Aorta (tissue), 5 donors: ENCODE results near the gene NSMCE1. TPM values are rescaled to one million over a fixed set of nuclear protein-coding genes. Genes with fewer than 3 reads are reported as not detected.

Source experiments
- ATAC-seq: fragments of 200-7000 bp; cut with Tn5 transposase; one replicate; pipeline ENCODE4 v1.9.1; 2022; ENCODE audit warnings: moderate library complexity; ENCODE audit not compliant: low FRiP score
- DNase-seq, 2 donors: peaks; one replicate each; pipeline ENCODE4 v3.0.0-alpha.2; 2020
- H3K27ac ChIP-seq, 2 donors: one replicate each; pipeline ENCODE4 v1.5.1; 2013; ENCODE audit warnings: low read length in 2 of 2, mild to moderate bottlenecking in 2 of 2, moderate library complexity in 2 of 2, control low read depth in 1 of 2, inconsistent platforms in 1 of 2, low read depth in 1 of 2
- H3K27me3 ChIP-seq, 2 donors: one replicate each; pipeline ENCODE4 v1.6.1; 2013; ENCODE audit warnings: control low read depth in 1 of 2, low read length in 1 of 2, mild to moderate bottlenecking in 1 of 2, moderate library complexity in 1 of 2; ENCODE audit not compliant: insufficient read depth in 2 of 2, control insufficient read depth in 1 of 2
- H3K36me3 ChIP-seq, 2 donors: one replicate each; pipeline ENCODE4 v1.6.1; 2013; ENCODE audit warnings: control low read depth in 1 of 2, low read length in 1 of 2, mild to moderate bottlenecking in 1 of 2; ENCODE audit not compliant: insufficient read depth in 2 of 2, control insufficient read depth in 1 of 2
- H3K4me1 ChIP-seq, 2 donors: one replicate each; pipeline ENCODE4 v1.6.1; 2013; ENCODE audit warnings: low read length in 2 of 2, control low read depth in 1 of 2, mild to moderate bottlenecking in 1 of 2, moderate library complexity in 1 of 2; ENCODE audit not compliant: insufficient read depth in 2 of 2, control insufficient read depth in 1 of 2
- H3K4me3 ChIP-seq, 2 donors: one replicate each; pipeline ENCODE4 v1.5.1; 2013; ENCODE audit warnings: low read length in 2 of 2, control low read depth in 1 of 2, mild to moderate bottlenecking in 1 of 2
- H3K9me3 ChIP-seq: one replicate; pipeline ENCODE4 v1.6.1; 2013; ENCODE audit warnings: mild to moderate bottlenecking, low read length; ENCODE audit not compliant: control insufficient read depth
- WGBS, 2 donors: extraction: QIAGEN DNeasy Blood & Tissue Kit; methylation state at CpG; one replicate each; pipeline ENCODE4 v1.1.7; 2013; 5-methylcytosine and 5-hydroxymethylcytosine counted together
- intact Hi-C, 2 donors: fragments of 100-400 bp; cut with DNase I; formaldehyde crosslinking; loops; one replicate each; pipeline versions ENCODE4 v1.14.2 to v1.15.0; 2022
- polyA plus RNA-seq, 2 donors: library from polyadenylated mRNA; stranded (reverse); fragments of 200-250 nt; gene quantifications; one replicate each; pipeline ENCODE4 v1.2.3, GENCODE V29; 2013
- total RNA-seq, 2 donors: library from RNA; stranded (reverse); fragmentation: NEBNext Ultra II Directional; extraction: Animal tissue kit (Norgen Biotek cat#: 25700); gene quantifications; one replicate each; pipeline ENCODE4 v1.2.1, GENCODE V29; 2021
- donor health status: healthy with polysubstance abuse.
- donor health status: Bipolar disorder and iron deficiency.
- donor health status: DM: no; HTN: no; CAD: no.
- donor health status: DM: no; HTN: no; CAD: no.
- donor health status: DM: yes; HTN: yes; CAD: no.

The NSMCE1 gene
- total and polyA plus RNA-seq, 4 donors, result 34.6 to 74.2 (median 55.1) TPM

DNA sequence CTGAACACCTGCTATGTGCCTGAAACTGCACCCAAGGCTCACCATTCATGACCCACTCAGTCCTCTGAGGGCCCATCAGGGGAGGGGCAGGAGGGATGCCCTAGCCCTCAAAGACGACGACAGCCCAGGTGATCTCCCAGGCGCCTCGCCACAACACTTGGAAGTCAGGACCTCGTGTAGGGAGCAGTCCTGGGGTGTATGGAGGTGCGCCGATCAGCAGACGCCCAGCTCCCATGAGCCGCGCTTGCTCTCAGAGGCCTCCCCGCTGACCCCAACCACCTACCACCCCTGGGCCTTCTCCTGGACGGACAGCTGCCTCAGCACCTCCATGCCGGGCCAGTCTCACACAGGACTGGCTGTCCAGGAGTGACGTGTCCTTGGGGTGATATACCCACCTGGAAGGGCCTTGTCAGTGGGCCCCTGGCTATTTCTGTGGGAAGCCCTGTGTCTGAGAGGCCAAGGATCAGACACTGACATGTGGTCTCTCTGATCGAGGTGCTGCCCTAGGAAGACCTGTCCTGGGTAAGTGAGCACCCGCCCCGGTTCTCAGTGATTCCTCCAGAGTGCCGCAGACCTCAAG is 38.6 kb downstream of the NSMCE1 start:
- no peak for ATAC-seq
- Histone ChIP-seq H3K27me3 (no peaks in the 10 kb centered on the region), H3K4me3 (no peak overlapping the region), H3K36me3 (no peaks in the 10 kb centered on the region), H3K9me3 (no peaks in the 10 kb centered on the region), H3K4me1 (no peaks in the 10 kb centered on the region), H3K27ac (no peak overlapping the region)
- WGBS, 2 donors, result 95 to 96% methylated on average over 18 of the region's 18 CpGs
- intact Hi-C loops, result loop anchor here in 1 of 2 donors (10.0 kb wide), 1 partner anchor 105 kb away; no protein-coding TSS in a partner anchor
- peak; percentile 41 to 65 for DNase-seq

DNA sequence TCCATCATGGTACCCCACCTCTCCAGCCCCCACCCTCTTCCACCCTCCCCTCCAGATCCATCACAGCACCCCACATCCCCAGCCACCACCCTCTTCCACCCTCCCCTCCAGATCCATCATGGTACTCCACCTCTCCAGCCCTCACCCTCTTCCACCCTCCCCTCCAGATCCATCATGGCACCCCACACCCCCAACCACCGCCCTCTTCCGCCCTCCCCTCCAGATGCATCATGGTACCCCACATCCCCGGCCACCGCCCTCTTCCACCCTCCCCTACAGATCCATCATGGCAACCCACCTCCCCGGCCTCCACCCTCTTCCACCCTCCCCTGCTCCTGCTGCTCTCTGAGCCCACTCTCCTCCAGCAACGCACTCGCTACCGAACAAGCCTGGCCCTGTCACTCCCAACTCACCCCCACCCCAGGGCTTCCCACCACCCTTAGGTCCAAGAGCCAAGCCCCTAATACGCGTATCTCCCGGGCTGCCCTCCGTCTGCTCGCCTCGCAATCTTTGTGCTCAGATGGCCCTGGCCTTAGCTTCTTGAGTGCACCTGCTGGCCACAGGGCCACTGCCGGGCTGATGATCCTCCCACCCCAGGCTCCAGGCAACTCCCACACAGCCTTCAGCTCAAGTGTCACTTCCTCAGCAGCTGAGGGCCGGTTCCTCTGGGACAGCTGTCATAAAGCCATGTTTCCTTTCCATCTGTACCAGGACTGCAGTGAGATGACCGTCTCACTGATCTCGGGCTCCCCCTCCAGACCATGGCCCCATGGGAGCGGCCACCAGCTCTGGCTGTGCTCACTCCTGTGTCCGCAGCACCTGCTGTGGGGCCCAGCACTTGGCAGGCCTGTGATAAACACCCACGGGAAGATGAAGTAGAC is 39.7 kb downstream of the NSMCE1 start:
- DNase-seq (peak; percentile 55 to 62), ATAC-seq (no peak)
- Histone ChIP-seq H3K4me3 (no peak overlapping the region), H3K9me3 (no peaks in the 10 kb centered on the region), H3K27me3 (no peaks in the 10 kb centered on the region), H3K27ac (no peak overlapping the region), H3K4me1 (no peaks in the 10 kb centered on the region), H3K36me3 (no peaks in the 10 kb centered on the region)
- WGBS, 2 donors, result 91 to 92% methylated on average over 18 to 21 of the region's 21 CpGs
- intact Hi-C loops, result no loop called here

DNA sequence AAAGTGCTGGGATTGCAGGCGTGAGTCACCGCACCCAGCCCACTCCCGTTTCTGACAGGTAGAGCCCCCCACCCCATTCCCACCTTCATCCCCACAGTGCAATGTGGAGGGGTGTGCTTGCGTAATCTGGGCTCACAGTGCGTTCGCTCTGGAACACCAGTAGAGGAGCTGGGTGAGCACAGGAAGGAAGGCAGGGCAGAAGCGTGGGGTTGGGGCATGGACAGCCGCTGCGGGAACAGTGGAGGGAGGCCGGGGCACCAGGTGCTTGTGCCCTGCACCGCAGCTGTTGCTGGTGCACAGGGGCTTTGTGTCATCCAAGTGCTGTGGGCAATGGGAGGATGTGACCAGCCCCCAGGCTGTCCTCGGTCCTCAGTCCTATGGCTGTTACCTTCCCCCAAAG is 40.5 kb downstream of the NSMCE1 start:
- no peaks in the 10 kb centered on the region for H3K27me3 ChIP-seq
- ATAC-seq (no peak), DNase-seq (peak; percentile 36 to 73)
- WGBS, 2 donors, result 89 to 94% methylated on average over 12 of the region's 12 CpGs
- intact Hi-C loops, result no loop called here
- no peaks in the 10 kb centered on the region for H3K36me3 ChIP-seq
- H3K4me1 ChIP-seq, result no peaks in the 10 kb centered on the region
- no peak overlapping the region for H3K4me3 ChIP-seq
- H3K27ac ChIP-seq, result no peak overlapping the region
- no peaks in the 10 kb centered on the region for H3K9me3 ChIP-seq

DNA sequence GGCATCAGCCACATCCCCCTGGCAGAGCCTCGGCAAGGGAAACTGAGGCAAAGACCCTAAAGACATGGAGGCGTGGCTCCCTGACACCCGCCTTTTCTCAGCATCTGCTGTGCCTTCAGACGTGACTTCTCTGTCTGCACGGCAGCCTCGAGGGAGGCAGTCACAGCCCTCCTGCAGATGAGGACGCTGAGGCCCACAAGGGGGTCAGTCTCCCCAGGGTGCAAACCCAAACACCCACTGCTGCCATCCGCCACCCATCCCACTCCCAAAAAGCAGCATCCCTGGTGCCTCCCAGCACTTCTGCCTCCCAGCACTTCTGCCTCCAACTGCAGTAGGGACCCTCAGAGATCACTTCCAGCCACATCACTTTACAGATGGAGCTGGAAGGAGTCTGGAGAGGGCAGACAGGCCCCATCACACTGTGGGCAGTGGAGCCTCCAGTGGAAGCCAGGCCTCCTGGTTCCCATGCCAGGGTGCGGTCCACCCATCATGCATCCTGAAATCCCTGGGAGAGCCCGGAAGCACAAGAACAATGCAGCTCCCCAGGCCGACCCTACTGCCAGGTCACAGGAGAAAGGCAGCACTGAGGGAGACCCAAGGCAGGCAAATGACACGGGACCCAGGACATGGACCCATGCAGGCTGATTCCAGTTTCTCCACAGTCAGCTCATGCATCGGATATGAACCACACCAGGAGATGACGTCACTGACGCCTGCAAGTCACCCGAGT is 41.4 kb downstream of the NSMCE1 start:
- Histone ChIP-seq H3K27ac (no peak overlapping the region), H3K27me3 (no peaks in the 10 kb centered on the region), H3K4me3 (no peak overlapping the region), H3K9me3 (no peaks in the 10 kb centered on the region), H3K36me3 (no peaks in the 10 kb centered on the region), H3K4me1 (no peaks in the 10 kb centered on the region)
- peak; percentile 39 to 69 for DNase-seq
- ATAC-seq, result no peak
- 88 to 89% methylated on average over 16 of the region's 16 CpGs for WGBS, 2 donors
- intact Hi-C loops, result no loop called here

DNA sequence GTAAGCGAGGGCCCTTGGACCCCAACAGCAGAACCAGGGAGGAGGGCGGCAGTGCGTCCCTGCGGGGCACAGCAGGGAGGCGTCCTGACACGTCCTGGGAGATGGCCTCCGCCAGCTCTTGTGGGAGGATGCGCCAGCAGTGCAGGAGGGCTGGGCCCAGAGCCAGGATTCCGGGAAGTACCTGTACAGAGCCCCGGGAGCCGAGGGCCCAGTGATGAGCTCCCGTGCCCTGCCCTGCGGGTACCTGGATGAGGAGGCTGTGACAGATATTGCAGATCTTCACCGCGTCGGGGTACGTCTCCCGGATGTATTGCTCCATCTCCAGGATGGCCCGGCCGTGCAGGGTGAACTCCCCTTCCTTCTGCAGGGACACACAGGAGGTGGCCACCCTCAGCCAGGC is 42.1 kb downstream of the NSMCE1 start:
- Histone ChIP-seq H3K4me3 (no peak overlapping the region), H3K9me3 (no peaks in the 10 kb centered on the region), H3K36me3 (no peaks in the 10 kb centered on the region), H3K27me3 (no peaks in the 10 kb centered on the region), H3K27ac (no peak overlapping the region), H3K4me1 (no peaks in the 10 kb centered on the region)
- 86 to 89% methylated on average over 20 of the region's 20 CpGs for WGBS, 2 donors
- DNase-seq (peak; percentile 48 to 73), ATAC-seq (no peak)
- intact Hi-C loops, result no loop called here

DNA sequence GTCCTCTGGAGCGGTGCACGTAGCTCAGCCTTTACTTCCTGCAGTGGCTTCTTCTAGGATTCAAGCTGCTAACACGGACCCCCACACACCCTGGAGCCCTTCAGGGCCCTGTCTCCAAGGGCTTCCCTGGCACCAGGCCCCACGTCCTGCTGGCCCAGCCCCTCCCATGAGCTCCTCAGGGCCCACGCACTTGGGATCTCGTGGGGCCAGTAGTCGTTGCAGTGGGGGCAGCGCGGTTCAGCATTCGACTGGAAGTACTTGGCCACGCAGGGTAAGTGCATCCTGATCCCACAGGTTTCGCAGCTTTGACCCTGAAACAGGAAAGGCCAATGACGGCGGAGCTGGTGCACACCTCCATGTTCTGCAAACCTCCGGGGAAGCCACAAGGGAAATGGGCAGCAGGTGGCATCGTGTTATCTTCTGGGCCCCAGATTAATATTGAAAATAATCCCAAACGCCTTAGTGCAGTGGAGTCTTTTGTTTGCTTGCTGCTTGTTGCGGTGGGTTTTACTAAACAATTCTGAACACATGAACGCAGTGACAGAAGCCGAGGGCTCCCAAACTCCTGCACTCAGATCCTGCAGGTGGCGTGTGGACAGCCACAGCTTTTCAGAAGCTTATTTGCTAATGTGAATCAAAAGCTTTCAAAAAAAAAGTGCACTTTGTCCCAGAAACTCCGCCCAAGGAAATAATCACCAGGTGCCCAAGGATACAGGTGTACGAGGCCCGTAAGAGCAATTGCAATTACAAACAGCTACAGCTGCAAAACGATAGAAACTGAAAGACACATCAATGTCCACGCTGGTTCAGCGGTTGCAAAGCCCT is 42.8 kb downstream of the NSMCE1 start:
- DNase-seq, result peak; percentile 43 to 68
- Histone ChIP-seq H3K27me3 (no peaks in the 10 kb centered on the region), H3K4me1 (no peaks in the 10 kb centered on the region), H3K4me3 (no peak overlapping the region), H3K9me3 (no peaks in the 10 kb centered on the region), H3K36me3 (no peaks in the 10 kb centered on the region), H3K27ac (no peak overlapping the region)
- intact Hi-C loops, result no loop called here
- 76 to 80% methylated on average over 27 of the region's 27 CpGs for WGBS, 2 donors
- no peak for ATAC-seq

DNA sequence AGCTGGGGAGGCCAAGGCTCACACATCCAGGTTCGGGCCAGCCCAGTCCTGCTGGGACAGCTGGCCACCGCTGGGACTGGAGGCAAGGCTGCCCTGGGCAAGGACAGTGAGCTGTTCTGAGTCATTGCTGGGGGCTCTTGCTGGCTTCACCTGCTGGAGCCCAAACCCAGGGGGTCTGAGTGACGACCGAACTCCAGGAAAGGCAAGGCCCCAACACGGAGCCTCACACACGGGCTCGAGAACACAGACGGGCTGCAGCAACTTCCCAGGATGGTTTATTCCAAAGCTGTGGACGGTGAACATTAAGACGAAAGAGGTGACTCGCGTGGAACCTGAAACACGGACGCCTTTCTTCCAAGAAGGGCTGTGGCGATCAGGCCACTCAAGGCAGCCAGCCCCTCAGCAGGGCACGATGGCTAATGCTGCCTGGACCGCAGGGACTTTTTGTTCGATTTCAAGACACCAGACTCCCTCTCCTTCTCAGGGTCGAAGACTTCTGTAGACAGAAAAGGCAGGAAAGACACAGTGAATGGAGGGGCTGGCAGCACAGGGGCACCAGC is 43.8 kb downstream of the NSMCE1 start:
- H3K9me3 ChIP-seq, result no peaks in the 10 kb centered on the region
- no peak overlapping the region for H3K4me3 ChIP-seq
- no peaks in the 10 kb centered on the region for H3K36me3 ChIP-seq
- 80 to 89% methylated on average over 19 of the region's 19 CpGs for WGBS, 2 donors
- DNase-seq, result peak; percentile 36 to 62
- no peak overlapping the region for H3K27ac ChIP-seq
- H3K4me1 ChIP-seq, result no peaks in the 10 kb centered on the region
- intact Hi-C loops, result no loop called here
- ATAC-seq, result no peak
- no peaks in the 10 kb centered on the region for H3K27me3 ChIP-seq

DNA sequence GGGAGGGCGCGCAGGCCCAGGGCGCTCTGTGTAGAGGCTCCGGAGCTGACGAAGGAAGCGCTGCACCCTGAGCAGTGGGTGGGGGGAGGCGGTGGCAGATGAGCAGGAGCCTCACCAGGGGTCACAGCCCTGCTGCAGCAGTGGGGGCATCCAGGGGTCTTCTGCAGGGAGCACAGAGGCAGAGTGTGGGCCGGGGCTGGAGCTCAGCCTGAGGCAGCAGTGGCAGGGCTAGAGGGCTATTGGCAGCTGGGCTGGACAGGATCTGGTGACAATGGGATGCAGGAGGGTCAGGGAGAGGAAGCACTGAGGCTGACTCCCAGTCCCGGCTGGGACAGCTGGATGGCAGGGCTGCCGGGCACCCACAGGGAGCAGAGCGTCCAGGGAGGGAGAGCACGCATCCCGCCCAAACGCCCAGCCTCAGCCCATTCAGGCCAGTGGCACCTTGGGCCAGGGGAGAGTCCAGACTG is 44.3 kb downstream of the NSMCE1 start:
- intact Hi-C loops, result no loop called here
- 93% methylated on average over 12 to 14 of the region's 14 CpGs for whole genome bisulfite sequencing, 2 donors
- Histone ChIP-seq H3K36me3 (no peaks in the 10 kb centered on the region), H3K27ac (no peak overlapping the region), H3K4me1 (no peaks in the 10 kb centered on the region), H3K4me3 (no peak overlapping the region), H3K27me3 (no peaks in the 10 kb centered on the region), H3K9me3 (no peaks in the 10 kb centered on the region)
- peak; percentile 28 to 58 for DNase-seq
- no peak for ATAC-seq
